22Rv1 (cell line): Measurements from ENCODE around the gene FCHSD1.

Experiments used
- CTCF ChIP-seq: fragments of 450-650 bp; IDR thresholded peaks from 2 replicates; pipeline ENCODE4 v1.5.1; 2017; ENCODE audit warnings: mild to moderate bottlenecking
- ZFX ChIP-seq: fragments of 450-650 bp; IDR thresholded peaks from 2 replicates; pipeline ENCODE4 v1.6.1; 2017; ENCODE audit warnings: antibody characterized with exemption, borderline replicate concordance

GRCh38 chr5:141636413-141637122 lies 14.7 kb downstream of the FCHSD1 start, which contains the start of the genes HDAC3 and RELL2:
- no peak for TF ChIP-seq CTCF
- TF ChIP-seq ZFX, result no peak
